CD4-positive, CD25-positive, alpha-beta regulatory T cell (primary cell): ENCODE measurements around the gene PCDH8. TPM values are rescaled to one million over a fixed set of nuclear protein-coding genes. Genes with fewer than 3 reads are reported as not detected.

ENCODE experiments used
- ATAC-seq, 2 donors: fragments of 150-1000 bp; cut with Tn5 transposase; one replicate each; pipeline ENCODE4 v1.10.0; 2021; ENCODE audit warnings: low read depth in 2 of 2, moderate number of reproducible peaks in 2 of 2, moderate library complexity in 1 of 2
- DNase-seq, 3 donors: peaks; one replicate each; pipeline versions ENCODE4 v3.0.0 to v3.0.0-alpha.2; 2012 to 2022; ENCODE audit warnings: mixed read lengths in 1 of 3
- H3K27ac ChIP-seq: one replicate; pipeline ENCODE4 v1.7.0; 2013; ENCODE audit warnings: mild to moderate bottlenecking, low read length; ENCODE audit not compliant: insufficient read depth, poor library complexity, severe bottlenecking
- H3K27me3 ChIP-seq: one replicate; pipeline ENCODE4 v1.7.0; 2013; ENCODE audit warnings: low read length; ENCODE audit not compliant: control insufficient read depth, insufficient read depth
- H3K36me3 ChIP-seq: one replicate; pipeline ENCODE4 v1.7.0; 2013; ENCODE audit warnings: mild to moderate bottlenecking, low read length, moderate library complexity; ENCODE audit not compliant: control insufficient read depth, insufficient read depth
- H3K4me1 ChIP-seq: 2 replicates; pipeline ENCODE4 v1.7.0; 2013; ENCODE audit warnings: mild to moderate bottlenecking, low read length; ENCODE audit not compliant: insufficient read depth, control insufficient read depth, poor library complexity, severe bottlenecking
- H3K4me3 ChIP-seq: one replicate; pipeline ENCODE4 v1.7.0; 2013; ENCODE audit warnings: low read depth, mild to moderate bottlenecking, low read length, moderate library complexity
- H3K9me3 ChIP-seq, 2 experiments: 1 replicate in 1 of 2; 2 replicates in 1 of 2; pipeline ENCODE4 v1.7.0; 2013; ENCODE audit warnings: low read length in 2 of 2, mild to moderate bottlenecking in 1 of 2, moderate library complexity in 1 of 2; ENCODE audit not compliant: control insufficient read depth in 2 of 2
- H3K27ac Mint-ChIP-seq, 3 donors: one replicate each; pipeline ENCODE4 v1.8.0; 2020 to 2022; ENCODE audit warnings: mild to moderate bottlenecking in 3 of 3, mixed read lengths in 3 of 3, moderate library complexity in 2 of 3
- H3K27me3 Mint-ChIP-seq: one replicate; pipeline ENCODE4 v1.8.0; 2022; ENCODE audit warnings: mild to moderate bottlenecking, mixed read lengths
- H3K36me3 Mint-ChIP-seq: one replicate; pipeline ENCODE4 v1.8.0; 2020; ENCODE audit warnings: mixed read lengths
- H3K4me1 Mint-ChIP-seq, 4 donors: one replicate each; pipeline ENCODE4 v1.8.0; 2020 to 2022; ENCODE audit warnings: mixed read lengths in 4 of 4, mild to moderate bottlenecking in 1 of 4
- H3K4me3 Mint-ChIP-seq, 4 donors: one replicate each; pipeline ENCODE4 v1.8.0; 2020 to 2022; ENCODE audit warnings: mild to moderate bottlenecking in 4 of 4, mixed read lengths in 4 of 4, moderate library complexity in 3 of 4
- H3K9me3 Mint-ChIP-seq, 7 donors: one replicate each; pipeline ENCODE4 v1.8.0; 2020 to 2022; ENCODE audit warnings: mixed read lengths in 7 of 7, mild to moderate bottlenecking in 3 of 7, moderate library complexity in 2 of 7
- polyA plus RNA-seq, 4 donors: library from polyadenylated mRNA; unstranded; fragments of 300-500 nt; fragmentation: Illumina TruSeq; gene quantifications; one replicate each; pipeline ENCODE4 v1.2.3, GENCODE V29; 2021
- total RNA-seq: library from RNA; stranded (reverse); gene quantifications from one replicate; pipeline ENCODE4 v1.2.3, GENCODE V29; 2022

PCDH8 gene
- total and polyA plus RNA-seq, 5 donors from 2014 or later = not detected

GRCh38 chr13:52849291-52850071, 1.0 kb upstream of the PCDH8 start:
- H3K4me1 Mint-ChIP-seq = peaks cover 0 to 38% (median 9%) of the 10 kb centered on the region in 4 donors
- Histone ChIP-seq H3K27ac (no peak overlapping the region), H3K9me3 (no peaks in the 10 kb centered on the region), H3K4me1 (peaks cover 22% of the 10 kb centered on the region), H3K36me3 (no peaks in the 10 kb centered on the region), H3K4me3 (no peak overlapping the region), H3K27me3 (peaks cover 34% of the 10 kb centered on the region)
- H3K4me3 Mint-ChIP-seq = peak overlapping the region in 3 of 4 donors; percentile 50 to 87 (median 79)
- peaks cover 0 to 10% (median 5%) of the 10 kb centered on the region in 7 donors for H3K9me3 Mint-ChIP-seq
- no peak overlapping the region for H3K27ac Mint-ChIP-seq
- H3K27me3 Mint-ChIP-seq = peaks cover 66% of the 10 kb centered on the region
- no peak for ATAC-seq
- H3K36me3 Mint-ChIP-seq = no peaks in the 10 kb centered on the region
- DNase-seq = no peak

- H3K36me3 Mint-ChIP-seq = no peaks in the 10 kb centered on the region
- peaks cover 66% of the 10 kb centered on the region for H3K27me3 Mint-ChIP-seq
- H3K9me3 Mint-ChIP-seq = peaks cover 0 to 13% (median 8%) of the 10 kb centered on the region in 7 donors
- H3K9me3 ChIP-seq = no peaks in the 10 kb centered on the region
- ATAC-seq = no peak
- peaks cover 0 to 39% (median 9%) of the 10 kb centered on the region in 4 donors for H3K4me1 Mint-ChIP-seq
- H3K36me3 ChIP-seq = no peaks in the 10 kb centered on the region
- H3K4me3 ChIP-seq = no peak overlapping the region
- no peak overlapping the region for H3K27ac ChIP-seq
- no peak overlapping the region for H3K27ac Mint-ChIP-seq
- H3K4me3 Mint-ChIP-seq = no peak overlapping the region
- peaks cover 40% of the 10 kb centered on the region for H3K27me3 ChIP-seq
- no peak for DNase-seq
- peaks cover 22% of the 10 kb centered on the region for H3K4me1 ChIP-seq
These were observed 583 bp downstream of the PCDH8 start for GRCh38 chr13:52847682-52848432.

DNA sequence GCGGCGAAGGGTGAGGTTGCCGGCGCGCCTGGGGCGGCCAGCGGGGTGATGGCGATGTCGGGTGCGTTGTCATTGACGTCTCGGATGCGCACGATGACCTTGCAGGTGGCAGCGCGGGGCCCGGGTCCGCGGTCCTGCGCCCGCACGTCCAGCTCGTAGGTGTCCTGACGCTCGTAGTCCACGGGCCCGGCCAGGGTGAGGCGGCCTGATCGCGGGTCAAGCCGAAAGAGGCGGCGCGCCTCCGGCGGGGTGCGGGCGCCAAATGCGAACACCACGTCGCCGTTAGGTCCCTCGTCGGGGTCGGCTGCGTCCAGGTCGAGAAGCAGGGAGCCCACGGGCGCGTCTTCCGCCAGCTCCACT, 1.1 kb downstream of the PCDH8 start:
- Histone ChIP-seq H3K9me3 (no peaks in the 10 kb centered on the region), H3K27ac (no peak overlapping the region), H3K27me3 (peaks cover 40% of the 10 kb centered on the region), H3K4me1 (peaks cover 22% of the 10 kb centered on the region), H3K36me3 (no peaks in the 10 kb centered on the region), H3K4me3 (no peak overlapping the region)
- Mint-ChIP-seq H3K9me3 (peaks cover 0 to 13% (median 6%) of the 10 kb centered on the region in 7 donors), H3K27me3 (peaks cover 62% of the 10 kb centered on the region), H3K27ac (no peak overlapping the region), H3K4me1 (peaks cover 0 to 39% (median 9%) of the 10 kb centered on the region in 4 donors), H3K4me3 (no peak overlapping the region), H3K36me3 (no peaks in the 10 kb centered on the region)
- DNase-seq = no peak
- ATAC-seq = no peak

DNA sequence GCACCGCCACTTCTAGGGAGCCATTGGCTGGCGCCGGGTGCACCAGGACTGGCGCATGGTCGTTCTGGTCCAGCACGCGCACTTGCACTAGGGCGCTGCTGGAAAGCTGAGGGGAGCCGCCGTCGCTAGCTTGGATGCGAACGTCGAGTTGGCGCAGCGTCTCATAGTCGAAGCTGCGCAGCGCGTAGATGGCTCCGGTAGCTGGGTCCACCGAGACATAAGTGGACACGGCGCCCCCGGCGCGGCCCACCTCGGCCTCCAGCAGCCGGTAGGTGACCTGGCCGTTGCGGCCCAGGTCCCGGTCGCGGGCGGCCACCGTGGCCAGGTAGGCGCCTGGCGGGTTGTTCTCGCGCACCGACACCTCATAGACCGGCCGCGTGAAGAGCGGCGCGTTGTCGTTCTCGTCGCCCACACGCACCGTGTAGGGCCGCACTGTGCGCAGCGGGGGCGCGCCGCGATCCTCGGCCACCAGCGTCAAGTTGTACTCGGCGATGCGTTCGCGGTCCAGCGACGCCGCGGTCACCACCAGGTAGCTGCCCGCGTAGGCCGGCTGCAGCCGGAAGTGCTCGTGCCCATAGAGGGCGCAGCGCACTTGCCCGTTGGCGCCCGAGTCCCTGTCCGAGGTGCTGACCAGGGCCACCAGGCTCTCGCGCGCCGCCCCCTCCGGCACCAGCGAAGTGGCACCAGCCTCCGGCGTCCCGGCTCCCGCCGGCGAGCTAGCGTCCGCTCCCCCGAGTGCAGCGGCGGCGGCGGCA, 1.7 kb downstream of the PCDH8 start:
- Mint-ChIP-seq H3K36me3 (no peaks in the 10 kb centered on the region), H3K4me3 (no peak overlapping the region), H3K9me3 (peaks cover 0 to 13% (median 5%) of the 10 kb centered on the region in 7 donors), H3K4me1 (peaks cover 0 to 38% (median 9%) of the 10 kb centered on the region in 4 donors), H3K27ac (no peak overlapping the region), H3K27me3 (peaks cover 62% of the 10 kb centered on the region)
- no peaks in the 10 kb centered on the region for H3K9me3 ChIP-seq
- H3K27me3 ChIP-seq = peaks cover 38% of the 10 kb centered on the region
- H3K27ac ChIP-seq = no peak overlapping the region
- H3K36me3 ChIP-seq = no peaks in the 10 kb centered on the region
- H3K4me1 ChIP-seq = peaks cover 22% of the 10 kb centered on the region
- no peak for ATAC-seq
- peak in 1 of 3 donors; percentile 39 for DNase-seq
- H3K4me3 ChIP-seq = no peak overlapping the region

DNA sequence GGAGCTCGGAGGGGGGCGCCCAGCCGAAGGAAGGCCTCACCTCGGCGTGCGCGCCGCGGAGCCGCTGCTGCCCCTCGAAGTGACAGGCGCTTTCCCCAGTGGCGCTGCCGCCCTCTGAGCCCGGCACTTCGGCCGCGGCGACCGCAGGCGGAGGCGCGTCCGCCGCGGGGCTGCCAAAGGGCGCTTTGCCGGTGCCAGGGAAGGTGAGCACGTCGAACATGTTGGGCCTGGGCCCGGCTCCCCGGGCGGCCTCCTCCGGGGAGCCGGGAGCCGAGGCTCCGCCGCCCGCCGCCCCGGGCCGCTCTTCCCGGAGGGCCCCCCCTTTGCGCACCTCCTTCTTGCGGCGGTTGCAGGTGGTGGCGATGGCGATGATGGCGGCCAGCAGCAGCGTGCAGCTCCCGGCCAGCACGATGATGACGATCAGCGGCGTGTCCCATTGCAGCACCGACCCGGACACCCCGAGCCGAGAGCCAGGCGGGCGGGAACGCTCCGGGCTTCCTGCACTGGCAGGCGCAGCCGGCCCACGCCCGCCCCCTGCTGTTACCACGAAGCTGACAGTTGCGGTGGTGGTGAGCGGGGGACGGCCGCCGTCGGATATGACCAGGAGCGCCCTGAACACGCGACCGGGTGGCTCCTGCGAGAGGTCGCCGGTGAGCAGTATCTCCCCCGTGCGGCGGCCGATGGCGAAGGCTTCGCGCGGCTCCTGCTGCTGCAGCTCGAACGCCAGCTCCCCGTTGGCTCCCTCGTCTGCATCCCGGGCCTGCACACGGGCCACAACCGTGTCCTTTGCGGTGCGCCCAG, 2.5 kb downstream of the PCDH8 start:
- Histone ChIP-seq H3K27ac (no peak overlapping the region), H3K4me3 (no peak overlapping the region), H3K27me3 (peaks cover 37% of the 10 kb centered on the region), H3K4me1 (peaks cover 14% of the 10 kb centered on the region), H3K36me3 (no peaks in the 10 kb centered on the region), H3K9me3 (no peaks in the 10 kb centered on the region)
- Mint-ChIP-seq H3K4me1 (peaks cover 0 to 32% (median 8%) of the 10 kb centered on the region in 4 donors), H3K9me3 (peaks cover 0 to 12% (median 5%) of the 10 kb centered on the region in 7 donors), H3K4me3 (no peak overlapping the region), H3K27me3 (peaks cover 60% of the 10 kb centered on the region), H3K36me3 (no peaks in the 10 kb centered on the region), H3K27ac (no peak overlapping the region)
- DNase-seq = peak in 1 of 3 donors; percentile 49
- no peak for ATAC-seq

- Mint-ChIP-seq H3K27me3 (peaks cover 54% of the 10 kb centered on the region), H3K9me3 (peaks cover 0 to 10% (median 5%) of the 10 kb centered on the region in 7 donors), H3K27ac (no peak overlapping the region), H3K4me3 (peak overlapping the region in 1 of 4 donors; percentile 36), H3K36me3 (no peaks in the 10 kb centered on the region), H3K4me1 (peaks cover 0 to 28% (median 8%) of the 10 kb centered on the region in 4 donors)
- DNase-seq = no peak
- H3K4me1 ChIP-seq = peaks cover 8% of the 10 kb centered on the region
- no peaks in the 10 kb centered on the region for H3K36me3 ChIP-seq
- no peak for ATAC-seq
- H3K27ac ChIP-seq = no peak overlapping the region
- no peak overlapping the region for H3K4me3 ChIP-seq
- peaks cover 37% of the 10 kb centered on the region for H3K27me3 ChIP-seq
- H3K9me3 ChIP-seq = no peaks in the 10 kb centered on the region
These were observed 3.1 kb downstream of the PCDH8 start for GRCh38 chr13:52845334-52845761.

DNA sequence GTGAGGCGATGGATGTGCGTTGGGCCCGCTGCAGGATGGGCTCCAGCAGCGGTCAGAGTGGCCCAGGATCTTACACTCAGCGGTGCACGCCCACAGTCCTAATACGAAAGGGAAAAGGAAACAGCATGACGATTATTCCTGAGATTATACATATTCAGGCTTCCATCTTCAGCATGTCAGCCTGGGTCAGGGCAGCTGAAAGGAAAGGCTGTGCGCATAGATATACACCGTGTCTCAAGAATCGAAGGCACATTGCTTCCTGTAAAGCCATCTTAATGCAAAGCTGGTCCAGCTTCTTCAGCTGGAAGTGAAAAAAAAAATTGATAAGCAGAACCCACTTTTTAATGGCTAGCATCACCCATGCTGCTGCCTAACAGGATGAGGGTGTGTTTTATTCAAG, 3.6 kb downstream of the PCDH8 start:
- Mint-ChIP-seq H3K4me1 (peaks cover 0 to 23% (median 7%) of the 10 kb centered on the region in 4 donors), H3K36me3 (no peaks in the 10 kb centered on the region), H3K4me3 (peak overlapping the region in 1 of 4 donors; percentile 36), H3K9me3 (peaks cover 0 to 8% (median 5%) of the 10 kb centered on the region in 7 donors), H3K27me3 (peaks cover 49% of the 10 kb centered on the region), H3K27ac (peak overlapping the region in 1 of 3 donors; percentile 16)
- Histone ChIP-seq H3K27me3 (peaks cover 34% of the 10 kb centered on the region), H3K27ac (no peak overlapping the region), H3K36me3 (no peaks in the 10 kb centered on the region), H3K4me1 (peaks cover 8% of the 10 kb centered on the region), H3K4me3 (no peak overlapping the region), H3K9me3 (no peaks in the 10 kb centered on the region)
- no peak for DNase-seq
- ATAC-seq = no peak
